Hepatocyte (in vitro differentiated cells): ENCODE measurements around the gene ZNF142. TPM values are rescaled to one million over a fixed set of nuclear protein-coding genes. Genes with fewer than 3 reads are reported as not detected.

Experiments
- DNase-seq: peaks from one replicate; pipeline ENCODE4 v3.0.0-alpha.2; 2016; ENCODE audit warnings: low spot score
- H2AFZ ChIP-seq: fragments of 200-600 bp; sonication (generic); 2 replicates; pipeline ENCODE4 v1.6.0; 2016; ENCODE audit warnings: antibody characterized with exemption, mild to moderate bottlenecking
- H3K27ac ChIP-seq: fragments of 200-600 bp; sonication (generic); 2 replicates; pipeline ENCODE4 v1.5.1; 2016; ENCODE audit warnings: mild to moderate bottlenecking
- H3K27me3 ChIP-seq: fragments of 200-600 bp; sonication (generic); 2 replicates; pipeline ENCODE4 v1.6.1; 2016
- H3K36me3 ChIP-seq: fragments of 200-600 bp; sonication (generic); replicated peaks from 2 replicates; pipeline ENCODE4 v1.5.1; 2016; ENCODE audit warnings: low read depth; ENCODE audit not compliant: insufficient read depth
- H3K4me1 ChIP-seq: fragments of 200-600 bp; sonication (generic); 2 replicates; pipeline ENCODE4 v1.5.1; 2016; ENCODE audit warnings: mild to moderate bottlenecking, moderate library complexity; ENCODE audit not compliant: insufficient read depth
- H3K4me2 ChIP-seq: fragments of 200-600 bp; sonication (generic); 2 replicates; pipeline ENCODE4 v1.6.0; 2016
- H3K4me3 ChIP-seq: fragments of 200-600 bp; sonication (generic); 2 replicates; pipeline ENCODE4 v1.5.1; 2016; ENCODE audit warnings: mild to moderate bottlenecking
- H3K79me2 ChIP-seq: fragments of 200-600 bp; sonication (generic); 2 replicates; pipeline ENCODE4 v1.6.0; 2017; ENCODE audit warnings: mild to moderate bottlenecking
- H3K9me2 ChIP-seq: fragments of 200-600 bp; sonication (generic); replicated peaks from 2 replicates; pipeline ENCODE4 v1.6.0; 2017; ENCODE audit warnings: mild to moderate bottlenecking; ENCODE audit not compliant: insufficient read depth
- H3K9me3 ChIP-seq: fragments of 200-600 bp; sonication (generic); 2 replicates; pipeline ENCODE4 v1.5.1; 2016; ENCODE audit warnings: low read depth, mild to moderate bottlenecking
- H4K20me1 ChIP-seq: fragments of 200-600 bp; sonication (generic); 2 replicates; pipeline ENCODE4 v1.6.0; 2016; ENCODE audit warnings: mild to moderate bottlenecking; ENCODE audit not compliant: insufficient read depth, poor library complexity, severe bottlenecking
- EZH2 ChIP-seq: fragments of 200-600 bp; sonication (generic); IDR thresholded peaks from 2 replicates; pipeline ENCODE4 v1.6.1; 2016; ENCODE audit warnings: antibody characterized with exemption, mild to moderate bottlenecking, borderline replicate concordance
- EZH2phosphoT487 ChIP-seq: fragments of 200-600 bp; sonication (generic); IDR thresholded peaks from one replicate; pipeline ENCODE4 v1.6.1; 2018; ENCODE audit warnings: antibody characterized with exemption, mild to moderate bottlenecking, low read depth, moderate library complexity; ENCODE audit not compliant: unreplicated experiment, severe bottlenecking
- WGBS: methylation state at CpG from one replicate; pipeline ENCODE4 v1.1.6; 2016; ENCODE audit warnings: low lambda C conversion rate; ENCODE audit errors: missing lambda C conversion rate; 5-methylcytosine and 5-hydroxymethylcytosine counted together
- polyA plus RNA-seq: library from polyadenylated mRNA; unstranded; fragments of >200 nt; fragmentation: Nextera tagmentation; extraction: Ambion mirVana; gene quantifications from 2 replicates; pipeline ENCODE4 v1.2.1, GENCODE V29; 2016
- total RNA-seq: library from RNA; depleted of rRNA; stranded (reverse); fragments of >200 nt; gene quantifications from 2 replicates; pipeline ENCODE4 v1.2.3, GENCODE V29; 2014
- TF ChIP-seq, protein P1 (sequence below): fragments of 200-600 bp; sonication (generic); IDR thresholded peaks from 2 replicates; pipeline ENCODE4 v1.5.1; 2016; ENCODE audit warnings: antibody characterized with exemption, mild to moderate bottlenecking; ENCODE audit not compliant: poor library complexity

Gene ZNF142
- total and polyA plus RNA-seq, 2 experiments from 2014 or later, result 6.0 to 8.9 TPM

DNA sequence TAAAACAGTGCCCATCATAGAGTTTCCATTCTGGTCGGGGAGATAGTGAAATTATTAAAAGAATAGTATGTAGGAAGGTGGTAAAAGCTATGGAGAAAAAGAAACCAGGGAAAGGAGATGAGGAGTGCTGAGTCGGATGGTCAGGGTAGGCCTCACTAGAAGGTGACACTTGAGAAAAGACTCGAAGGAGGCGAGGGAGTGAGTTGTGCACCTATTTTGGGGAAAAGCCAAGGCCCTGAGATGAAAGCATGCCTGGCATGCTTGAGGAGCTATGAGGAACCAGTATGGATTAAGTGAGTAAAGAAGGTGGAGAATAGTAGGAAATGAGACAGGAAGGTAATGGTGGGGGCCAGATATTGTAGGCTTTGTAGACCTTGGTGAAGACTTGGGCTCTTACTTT, 43.9 kb upstream of the ZNF142 start:
- no peaks in the 10 kb centered on the region for H3K79me2 ChIP-seq
- no peaks in the 10 kb centered on the region for H3K36me3 ChIP-seq
- H3K4me1 ChIP-seq, result no peaks in the 10 kb centered on the region
- H3K4me3 ChIP-seq, result no peak overlapping the region
- no peaks in the 10 kb centered on the region for H3K9me2 ChIP-seq
- H3K27me3 ChIP-seq, result no peaks in the 10 kb centered on the region
- no peaks in the 10 kb centered on the region for H3K9me3 ChIP-seq
- H3K4me2 ChIP-seq, result no peak overlapping the region
- DNase-seq, result no peak
- no peak overlapping the region for H3K27ac ChIP-seq
- H4K20me1 ChIP-seq, result no peaks in the 10 kb centered on the region
- TF ChIP-seq EZH2 (no peak), EZH2phosphoT487 (no peak)
- TF ChIP-seq, protein P1, sequence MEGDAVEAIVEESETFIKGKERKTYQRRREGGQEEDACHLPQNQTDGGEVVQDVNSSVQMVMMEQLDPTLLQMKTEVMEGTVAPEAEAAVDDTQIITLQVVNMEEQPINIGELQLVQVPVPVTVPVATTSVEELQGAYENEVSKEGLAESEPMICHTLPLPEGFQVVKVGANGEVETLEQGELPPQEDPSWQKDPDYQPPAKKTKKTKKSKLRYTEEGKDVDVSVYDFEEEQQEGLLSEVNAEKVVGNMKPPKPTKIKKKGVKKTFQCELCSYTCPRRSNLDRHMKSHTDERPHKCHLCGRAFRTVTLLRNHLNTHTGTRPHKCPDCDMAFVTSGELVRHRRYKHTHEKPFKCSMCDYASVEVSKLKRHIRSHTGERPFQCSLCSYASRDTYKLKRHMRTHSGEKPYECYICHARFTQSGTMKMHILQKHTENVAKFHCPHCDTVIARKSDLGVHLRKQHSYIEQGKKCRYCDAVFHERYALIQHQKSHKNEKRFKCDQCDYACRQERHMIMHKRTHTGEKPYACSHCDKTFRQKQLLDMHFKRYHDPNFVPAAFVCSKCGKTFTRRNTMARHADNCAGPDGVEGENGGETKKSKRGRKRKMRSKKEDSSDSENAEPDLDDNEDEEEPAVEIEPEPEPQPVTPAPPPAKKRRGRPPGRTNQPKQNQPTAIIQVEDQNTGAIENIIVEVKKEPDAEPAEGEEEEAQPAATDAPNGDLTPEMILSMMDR, result no peak
- no peak overlapping the region for H2AFZ ChIP-seq
- 84% methylated on average over 4 of the region's 4 CpGs for WGBS

DNA sequence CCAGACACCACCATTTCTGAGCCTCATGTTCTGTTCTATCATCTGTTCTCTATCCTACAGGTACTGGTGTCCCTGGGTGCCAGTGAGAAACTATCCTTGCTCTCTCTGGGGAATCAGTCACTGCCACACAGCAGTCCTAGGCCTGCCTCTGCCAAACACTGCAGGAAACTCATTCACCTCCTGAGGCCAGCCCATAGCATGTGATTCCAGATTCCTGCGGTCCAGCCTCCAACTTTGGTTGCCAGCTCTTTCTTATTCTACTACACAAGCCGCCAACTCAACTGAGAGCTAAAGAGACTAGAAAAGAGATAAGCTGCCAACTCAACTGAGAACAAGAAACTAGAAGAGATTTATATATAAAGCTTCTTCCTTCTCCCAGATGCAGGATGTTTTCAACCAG, 42.4 kb upstream of the ZNF142 start:
- Histone ChIP-seq H3K4me1 (no peaks in the 10 kb centered on the region), H4K20me1 (no peaks in the 10 kb centered on the region), H3K9me2 (no peaks in the 10 kb centered on the region)

DNA sequence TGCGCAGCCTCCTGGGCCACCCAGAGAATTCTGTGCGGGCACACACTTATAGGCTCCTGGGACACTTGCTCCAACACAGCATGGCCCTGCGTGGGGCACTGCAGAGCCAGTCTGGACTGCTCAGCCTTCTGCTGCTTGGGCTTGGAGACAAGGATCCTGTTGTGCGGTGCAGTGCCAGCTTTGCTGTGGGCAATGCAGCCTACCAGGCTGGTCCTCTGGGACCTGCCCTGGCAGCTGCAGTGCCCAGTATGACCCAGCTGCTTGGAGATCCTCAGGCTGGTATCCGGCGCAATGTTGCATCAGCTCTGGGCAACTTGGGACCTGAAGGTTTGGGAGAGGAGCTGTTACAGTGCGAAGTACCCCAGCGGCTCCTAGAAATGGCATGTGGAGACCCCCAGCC, 39.5 kb upstream of the ZNF142 start:
- H3K27me3 ChIP-seq, result no peaks in the 10 kb centered on the region
- WGBS, result 96% methylated on average over 8 of the region's 8 CpGs
- no peaks in the 10 kb centered on the region for H4K20me1 ChIP-seq
- TF ChIP-seq, protein P1, result no peak
- no peak for TF ChIP-seq EZH2
- TF ChIP-seq EZH2phosphoT487, result no peak
- H3K4me1 ChIP-seq, result no peaks in the 10 kb centered on the region
- no peaks in the 10 kb centered on the region for H3K79me2 ChIP-seq
- no peaks in the 10 kb centered on the region for H3K9me3 ChIP-seq
- no peak overlapping the region for H3K4me2 ChIP-seq
- H3K9me2 ChIP-seq, result no peaks in the 10 kb centered on the region
- DNase-seq, result no peak
- no peak overlapping the region for H3K27ac ChIP-seq
- no peaks in the 10 kb centered on the region for H3K36me3 ChIP-seq
- H2AFZ ChIP-seq, result no peak overlapping the region
- no peak overlapping the region for H3K4me3 ChIP-seq

More for the DNA sequence above, 42.4 kb upstream of the ZNF142 start:
- H3K79me2 ChIP-seq, result no peaks in the 10 kb centered on the region
- TF ChIP-seq, protein P1, result no peak
- TF ChIP-seq EZH2, result no peak
- TF ChIP-seq EZH2phosphoT487, result no peak
- H2AFZ ChIP-seq, result no peak overlapping the region
- H3K36me3 ChIP-seq, result no peaks in the 10 kb centered on the region
- no peak overlapping the region for H3K27ac ChIP-seq
- no peak for DNase-seq
- no peaks in the 10 kb centered on the region for H3K9me3 ChIP-seq
- H3K4me2 ChIP-seq, result no peak overlapping the region
- H3K27me3 ChIP-seq, result no peaks in the 10 kb centered on the region
- WGBS, result 89% methylated on average over 2 of the region's 2 CpGs
- H3K4me3 ChIP-seq, result no peak overlapping the region
